ENCODE data around the gene LRMDA. TPM values are rescaled to one million over a fixed set of nuclear protein-coding genes. Genes with fewer than 3 reads are reported as not detected.

Gene LRMDA
- total RNA-seq, 6 donors from 2014 or later = 12.8 to 185 (median 18.1) TPM

DNA sequence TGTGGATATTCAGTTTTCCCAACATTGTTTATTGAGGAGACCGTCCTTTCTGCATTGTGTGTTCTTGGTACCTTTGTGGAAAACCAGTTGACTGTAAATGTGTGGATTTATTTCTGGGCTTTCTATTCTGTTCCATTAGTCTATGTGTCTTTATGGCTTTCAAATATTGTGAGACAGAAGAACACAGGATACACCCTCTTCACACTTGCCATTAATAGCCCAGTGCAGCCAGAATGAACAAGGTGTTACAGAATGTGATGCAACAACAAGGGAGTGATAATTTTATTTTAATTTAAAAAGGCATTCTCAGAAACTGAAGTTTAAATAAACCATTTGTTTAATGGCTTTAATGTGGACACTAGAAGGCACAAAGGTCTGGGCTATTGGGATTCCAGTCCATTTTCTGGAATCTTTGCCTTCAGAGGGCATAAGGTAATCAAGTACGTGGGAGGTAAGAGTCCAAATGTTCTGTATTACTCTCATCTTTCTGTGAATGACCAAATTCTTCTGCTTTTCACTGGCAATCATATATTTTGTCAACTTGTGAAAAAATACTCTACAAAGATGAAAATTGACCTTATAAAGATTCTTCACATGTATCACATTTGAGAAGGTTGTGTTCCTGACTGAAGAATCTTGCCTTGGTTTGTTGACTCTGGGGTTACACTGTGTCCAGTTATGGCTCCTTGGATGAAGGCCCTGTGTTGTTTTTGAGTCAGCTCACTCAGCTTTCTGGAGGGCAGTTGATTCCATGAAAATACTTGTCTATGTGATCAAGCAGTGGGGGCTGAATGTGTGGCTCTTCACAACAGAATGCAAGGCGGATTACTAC is 962.7 kb downstream of the LRMDA start:
- Histone ChIP-seq H3K36me3 (no peaks in the 10 kb centered on the region), H3K9me3 (no peaks in the 10 kb centered on the region), H3K27me3 (no peaks in the 10 kb centered on the region), H3K27ac (no peak overlapping the region), H3K4me1 (no peaks in the 10 kb centered on the region), H3K4me3 (no peak overlapping the region)
- DNase-seq (no peak), ATAC-seq (ENCODE audit: low FRiP score in 2 of 2) (no peak)
- TF ChIP-seq, protein P1, sequence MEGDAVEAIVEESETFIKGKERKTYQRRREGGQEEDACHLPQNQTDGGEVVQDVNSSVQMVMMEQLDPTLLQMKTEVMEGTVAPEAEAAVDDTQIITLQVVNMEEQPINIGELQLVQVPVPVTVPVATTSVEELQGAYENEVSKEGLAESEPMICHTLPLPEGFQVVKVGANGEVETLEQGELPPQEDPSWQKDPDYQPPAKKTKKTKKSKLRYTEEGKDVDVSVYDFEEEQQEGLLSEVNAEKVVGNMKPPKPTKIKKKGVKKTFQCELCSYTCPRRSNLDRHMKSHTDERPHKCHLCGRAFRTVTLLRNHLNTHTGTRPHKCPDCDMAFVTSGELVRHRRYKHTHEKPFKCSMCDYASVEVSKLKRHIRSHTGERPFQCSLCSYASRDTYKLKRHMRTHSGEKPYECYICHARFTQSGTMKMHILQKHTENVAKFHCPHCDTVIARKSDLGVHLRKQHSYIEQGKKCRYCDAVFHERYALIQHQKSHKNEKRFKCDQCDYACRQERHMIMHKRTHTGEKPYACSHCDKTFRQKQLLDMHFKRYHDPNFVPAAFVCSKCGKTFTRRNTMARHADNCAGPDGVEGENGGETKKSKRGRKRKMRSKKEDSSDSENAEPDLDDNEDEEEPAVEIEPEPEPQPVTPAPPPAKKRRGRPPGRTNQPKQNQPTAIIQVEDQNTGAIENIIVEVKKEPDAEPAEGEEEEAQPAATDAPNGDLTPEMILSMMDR (IDR thresholded peaks at IDR 0.05) = no peak
- TF ChIP-seq POLR2AphosphoS5 (IDR thresholded peaks at IDR 0.05) = no peak
- TF ChIP-seq EP300 (IDR thresholded peaks at IDR 0.05) = no peak
- TF ChIP-seq POLR2A (IDR thresholded peaks at IDR 0.05) = no peak
- WGBS, 2 donors = 88 to 94% methylated on average over 3 of the region's 3 CpGs

DNA sequence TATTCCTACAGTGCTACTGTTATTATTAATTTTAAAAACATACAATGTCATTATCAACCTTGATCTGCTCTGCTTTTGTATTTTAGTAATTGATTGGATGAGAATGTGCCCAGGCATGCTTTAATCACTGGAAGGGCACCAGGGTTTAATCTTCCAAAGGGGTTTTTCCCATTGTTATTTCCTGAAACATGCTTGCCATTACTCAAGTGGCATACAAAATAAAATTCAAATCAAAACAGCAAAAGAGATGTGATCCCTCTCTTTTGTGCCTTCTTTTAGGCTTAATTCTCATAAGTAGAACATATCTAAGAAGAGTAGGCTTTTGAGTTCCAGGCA is 963.3 kb downstream of the LRMDA start:
- no peaks in the 10 kb centered on the region for H3K36me3 ChIP-seq
- DNase-seq (no peak), ATAC-seq (ENCODE audit: low FRiP score in 2 of 2) (no peak)
- TF ChIP-seq POLR2AphosphoS5 (IDR thresholded peaks at IDR 0.05) = no peak
- no peak for TF ChIP-seq EP300 (IDR thresholded peaks at IDR 0.05)
- TF ChIP-seq POLR2A (IDR thresholded peaks at IDR 0.05) = no peak
- TF ChIP-seq, protein P1 (IDR thresholded peaks at IDR 0.05) = no peak
- H3K4me3 ChIP-seq = no peak overlapping the region
- H3K9me3 ChIP-seq = no peaks in the 10 kb centered on the region
- H3K27me3 ChIP-seq = no peaks in the 10 kb centered on the region
- H3K27ac ChIP-seq = no peak overlapping the region
- H3K4me1 ChIP-seq = no peaks in the 10 kb centered on the region

DNA sequence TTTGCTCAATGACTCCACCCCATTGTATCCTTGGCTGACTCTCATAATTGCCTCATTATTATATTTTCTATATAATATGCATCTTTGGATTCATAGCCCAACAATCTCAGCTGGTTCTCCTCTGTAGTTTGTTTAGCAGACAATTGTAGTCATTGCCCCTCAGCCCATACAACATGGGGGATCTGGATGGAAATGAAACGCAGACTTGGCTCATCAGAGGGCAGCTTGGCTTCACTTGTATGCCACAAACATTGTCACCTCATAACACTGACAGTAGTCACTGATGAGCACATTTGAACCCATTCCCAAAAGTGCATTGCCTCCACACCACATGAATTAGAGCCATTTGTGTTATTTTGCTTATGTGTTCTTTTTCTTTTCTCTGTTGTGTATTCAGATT is 963.8 kb downstream of the LRMDA start:
- WGBS, 2 donors = 77 to 94% methylated on average over 1 of the region's 1 CpG
- no peaks in the 10 kb centered on the region for H3K9me3 ChIP-seq
- DNase-seq (no peak), ATAC-seq (ENCODE audit: low FRiP score in 2 of 2) (no peak)
- TF ChIP-seq, protein P1 (IDR thresholded peaks at IDR 0.05) = no peak
- TF ChIP-seq POLR2AphosphoS5 (IDR thresholded peaks at IDR 0.05) = no peak
- TF ChIP-seq EP300 (IDR thresholded peaks at IDR 0.05) = no peak
- TF ChIP-seq POLR2A (IDR thresholded peaks at IDR 0.05) = no peak
- H3K36me3 ChIP-seq = no peaks in the 10 kb centered on the region
- no peak overlapping the region for H3K4me3 ChIP-seq
- H3K27me3 ChIP-seq = no peaks in the 10 kb centered on the region
- no peaks in the 10 kb centered on the region for H3K4me1 ChIP-seq
- H3K27ac ChIP-seq = no peak overlapping the region

DNA sequence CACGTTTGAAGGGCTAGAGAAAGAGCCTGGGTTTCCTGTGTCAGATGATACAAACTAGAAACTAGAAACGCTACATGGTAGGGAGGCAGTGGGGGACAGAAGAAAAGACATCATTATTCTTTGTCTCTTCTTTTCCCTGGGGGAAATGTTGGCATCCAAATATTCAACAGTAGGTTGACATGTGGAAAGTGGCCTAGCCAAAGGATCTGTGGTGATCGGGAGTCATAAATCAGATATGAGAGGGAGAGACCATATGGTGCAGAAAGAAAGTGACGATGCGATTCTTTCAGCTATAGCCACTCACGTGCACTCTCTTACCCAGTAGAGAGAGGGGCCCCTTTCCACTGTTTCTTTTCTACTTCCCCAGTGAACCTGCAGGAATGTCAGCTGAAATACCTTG is 964.7 kb downstream of the LRMDA start:
- Histone ChIP-seq H3K27me3 (no peaks in the 10 kb centered on the region), H3K27ac (no peak overlapping the region), H3K4me1 (no peaks in the 10 kb centered on the region), H3K36me3 (no peaks in the 10 kb centered on the region), H3K4me3 (no peak overlapping the region), H3K9me3 (no peaks in the 10 kb centered on the region)
- 90 to 94% methylated on average over 6 of the region's 6 CpGs for WGBS, 2 donors
- TF ChIP-seq POLR2AphosphoS5 (IDR thresholded peaks at IDR 0.05) (no peak), POLR2A (IDR thresholded peaks at IDR 0.05) (no peak), EP300 (IDR thresholded peaks at IDR 0.05) (no peak)
- TF ChIP-seq, protein P1 (IDR thresholded peaks at IDR 0.05) = no peak
- DNase-seq (no peak), ATAC-seq (ENCODE audit: low FRiP score in 2 of 2) (no peak)
